Effector memory CD8-positive, alpha-beta T cell (primary cell): Measurements from ENCODE around the gene AUTS2.

ENCODE experiments used
- ATAC-seq: fragments of 150-1000 bp; cut with Tn5 transposase; replicated peaks from 2 replicates; pipeline ENCODE4 v1.10.0; 2021; ENCODE audit warnings: mild to moderate bottlenecking, moderate library complexity
- DNase-seq, 3 experiments: peaks; one replicate each; pipeline ENCODE4 v3.0.0; 2021
- H3K27ac Mint-ChIP-seq, 2 donors: one replicate each; pipeline ENCODE4 v1.8.0; 2022; ENCODE audit warnings: mild to moderate bottlenecking in 2 of 2, mixed read lengths in 2 of 2, moderate library complexity in 2 of 2
- H3K27me3 Mint-ChIP-seq, 2 donors: one replicate each; pipeline ENCODE4 v1.8.0; 2022; ENCODE audit warnings: mixed read lengths in 2 of 2
- H3K36me3 Mint-ChIP-seq: one replicate; pipeline ENCODE4 v1.8.0; 2022; ENCODE audit warnings: mild to moderate bottlenecking, moderate library complexity, mixed read lengths; ENCODE audit not compliant: insufficient read depth
- H3K4me1 Mint-ChIP-seq, 2 donors: one replicate each; pipeline ENCODE4 v1.8.0; 2022; ENCODE audit warnings: low read depth in 2 of 2, mixed read lengths in 2 of 2
- H3K4me3 Mint-ChIP-seq, 2 donors: one replicate each; pipeline ENCODE4 v1.8.0; 2022; ENCODE audit warnings: mild to moderate bottlenecking in 2 of 2, mixed read lengths in 2 of 2, moderate library complexity in 2 of 2
- H3K9me3 Mint-ChIP-seq, 2 donors: one replicate each; pipeline ENCODE4 v1.8.0; 2022; ENCODE audit warnings: mixed read lengths in 2 of 2

The AUTS2 gene

GRCh38 chr7:69640925-69641594, 42.8 kb downstream of the AUTS2 start:
- ATAC-seq (no peak), DNase-seq (no peak)
- H3K27me3 Mint-ChIP-seq: no peaks in the 10 kb centered on the region
- no peaks in the 10 kb centered on the region for H3K4me1 Mint-ChIP-seq
- no peak overlapping the region for H3K27ac Mint-ChIP-seq
- no peaks in the 10 kb centered on the region for H3K36me3 Mint-ChIP-seq
- H3K4me3 Mint-ChIP-seq: no peak overlapping the region
- H3K9me3 Mint-ChIP-seq: no peaks in the 10 kb centered on the region

GRCh38 chr7:69643265-69643664, 45.0 kb downstream of the AUTS2 start:
- Mint-ChIP-seq H3K27ac (no peak overlapping the region), H3K36me3 (no peaks in the 10 kb centered on the region)

GRCh38 chr7:69643708-69644445, 45.6 kb downstream of the AUTS2 start:
- no peaks in the 10 kb centered on the region for H3K27me3 Mint-ChIP-seq

More at GRCh38 chr7:69643265-69643664, 45.0 kb downstream of the AUTS2 start:
- ATAC-seq: no peak
- no peaks in the 10 kb centered on the region for H3K4me1 Mint-ChIP-seq
- H3K27me3 Mint-ChIP-seq: no peaks in the 10 kb centered on the region
- H3K9me3 Mint-ChIP-seq: no peaks in the 10 kb centered on the region
- no peak for DNase-seq
- H3K4me3 Mint-ChIP-seq: no peak overlapping the region

GRCh38 chr7:69645683-69646082, 47.4 kb downstream of the AUTS2 start:
- DNase-seq (no peak), ATAC-seq (no peak)
- Mint-ChIP-seq H3K36me3 (peaks cover 1% of the 10 kb centered on the region), H3K4me1 (peaks cover 0 to 2% of the 10 kb centered on the region in 2 donors), H3K27ac (no peak overlapping the region), H3K9me3 (no peaks in the 10 kb centered on the region), H3K4me3 (no peak overlapping the region), H3K27me3 (no peaks in the 10 kb centered on the region)

More at GRCh38 chr7:69643708-69644445, 45.6 kb downstream of the AUTS2 start:
- Mint-ChIP-seq H3K27ac (no peak overlapping the region), H3K9me3 (no peaks in the 10 kb centered on the region), H3K4me1 (no peaks in the 10 kb centered on the region), H3K36me3 (no peaks in the 10 kb centered on the region), H3K4me3 (no peak overlapping the region)
- no peak for DNase-seq
- ATAC-seq: no peak

GRCh38 chr7:69651101-69651590, 52.9 kb downstream of the AUTS2 start:
- peak overlapping the region in 1 of 2 donors; percentile 30 for H3K4me3 Mint-ChIP-seq
- H3K27ac Mint-ChIP-seq: peak overlapping the region; percentile 51 to 71
- H3K27me3 Mint-ChIP-seq: no peaks in the 10 kb centered on the region
- DNase-seq: peak in 2 of 3 experiments; percentile 6 to 11
- peak; percentile 84 for ATAC-seq
- H3K9me3 Mint-ChIP-seq: no peaks in the 10 kb centered on the region
- peaks cover 4% of the 10 kb centered on the region for H3K36me3 Mint-ChIP-seq
- peaks cover 12 to 18% of the 10 kb centered on the region in 2 donors for H3K4me1 Mint-ChIP-seq

GRCh38 chr7:69652947-69653701, 54.8 kb downstream of the AUTS2 start:
- peaks cover 12 to 18% of the 10 kb centered on the region in 2 donors for H3K4me1 Mint-ChIP-seq
- no peak overlapping the region for H3K4me3 Mint-ChIP-seq
- DNase-seq (no peak), ATAC-seq (no peak)
- H3K36me3 Mint-ChIP-seq: peaks cover 4% of the 10 kb centered on the region
- no peaks in the 10 kb centered on the region for H3K9me3 Mint-ChIP-seq
- H3K27ac Mint-ChIP-seq: no peak overlapping the region
- no peaks in the 10 kb centered on the region for H3K27me3 Mint-ChIP-seq

- Mint-ChIP-seq H3K27ac (peak overlapping the region in 1 of 2 donors; percentile 45), H3K36me3 (peaks cover 4% of the 10 kb centered on the region), H3K4me3 (no peak overlapping the region), H3K9me3 (no peaks in the 10 kb centered on the region), H3K27me3 (no peaks in the 10 kb centered on the region), H3K4me1 (peaks cover 12 to 18% of the 10 kb centered on the region in 2 donors)
- DNase-seq (no peak), ATAC-seq (no peak)
Observed at GRCh38 chr7:69653806-69654205, 55.5 kb downstream of the AUTS2 start.

GRCh38 chr7:69654381-69654780, 56.1 kb downstream of the AUTS2 start:
- Mint-ChIP-seq H3K4me1 (peaks cover 12 to 18% of the 10 kb centered on the region in 2 donors), H3K4me3 (no peak overlapping the region), H3K27me3 (no peaks in the 10 kb centered on the region), H3K27ac (peak overlapping the region in 1 of 2 donors; percentile 45), H3K36me3 (peaks cover 4% of the 10 kb centered on the region), H3K9me3 (no peaks in the 10 kb centered on the region)
- ATAC-seq (no peak), DNase-seq (no peak)

GRCh38 chr7:69654849-69655707, 56.8 kb downstream of the AUTS2 start:
- ATAC-seq (no peak), DNase-seq (no peak)
- H3K4me3 Mint-ChIP-seq: no peak overlapping the region
- H3K4me1 Mint-ChIP-seq: peaks cover 12 to 21% of the 10 kb centered on the region in 2 donors
- no peak overlapping the region for H3K27ac Mint-ChIP-seq
- peaks cover 0 to 4% of the 10 kb centered on the region in 2 donors for H3K27me3 Mint-ChIP-seq
- no peaks in the 10 kb centered on the region for H3K9me3 Mint-ChIP-seq
- peaks cover 4% of the 10 kb centered on the region for H3K36me3 Mint-ChIP-seq

GRCh38 chr7:69656077-69656476, 57.8 kb downstream of the AUTS2 start:
- Mint-ChIP-seq H3K27ac (no peak overlapping the region), H3K36me3 (no peaks in the 10 kb centered on the region)
- ATAC-seq: no peak

GRCh38 chr7:69656890-69657289, 58.6 kb downstream of the AUTS2 start:
- H3K9me3 Mint-ChIP-seq: no peaks in the 10 kb centered on the region
- peaks cover 1 to 7% of the 10 kb centered on the region in 2 donors for H3K4me1 Mint-ChIP-seq
- DNase-seq (no peak), ATAC-seq (no peak)
- no peaks in the 10 kb centered on the region for H3K36me3 Mint-ChIP-seq
- H3K27me3 Mint-ChIP-seq: peaks cover 6 to 17% of the 10 kb centered on the region in 2 donors
- H3K27ac Mint-ChIP-seq: peak overlapping the region in 1 of 2 donors; percentile 29
- H3K4me3 Mint-ChIP-seq: no peak overlapping the region

More at GRCh38 chr7:69656077-69656476, 57.8 kb downstream of the AUTS2 start:
- DNase-seq: no peak
- H3K27me3 Mint-ChIP-seq: peaks cover 6 to 14% of the 10 kb centered on the region in 2 donors
- H3K4me3 Mint-ChIP-seq: no peak overlapping the region
- H3K4me1 Mint-ChIP-seq: peaks cover 9 to 15% of the 10 kb centered on the region in 2 donors
- no peaks in the 10 kb centered on the region for H3K9me3 Mint-ChIP-seq

- ATAC-seq: no peak
- H3K27me3 Mint-ChIP-seq: peaks cover 6 to 17% of the 10 kb centered on the region in 2 donors
Observed at GRCh38 chr7:69657331-69657730, 59.1 kb downstream of the AUTS2 start.

More at GRCh38 chr7:69657331-69657730, 59.1 kb downstream of the AUTS2 start:
- Mint-ChIP-seq H3K36me3 (no peaks in the 10 kb centered on the region), H3K27ac (no peak overlapping the region), H3K4me3 (no peak overlapping the region), H3K9me3 (no peaks in the 10 kb centered on the region), H3K4me1 (peaks cover 1 to 3% of the 10 kb centered on the region in 2 donors)
- DNase-seq: no peak
